SU-DHL-6 (cell line): ENCODE measurements around the gene CNTNAP1.

Source experiments
- H2AFZ ChIP-seq: fragments of 200-600 bp; sonication (generic); 2 replicates; pipeline ENCODE4 v1.6.1; 2014; ENCODE audit warnings: low read depth, mild to moderate bottlenecking, moderate library complexity, mixed read lengths, antibody characterized with exemption, low read length; ENCODE audit not compliant: severe bottlenecking
- H3F3A ChIP-seq: fragments of 200-600 bp; shearing (Covaris generic); 2 replicates; pipeline ENCODE4 v1.6.0; 2016; ENCODE audit warnings: antibody characterized with exemption, mild to moderate bottlenecking; ENCODE audit not compliant: insufficient read depth
- H3K27ac ChIP-seq: fragments of 200-600 bp; sonication (generic); 2 replicates; pipeline ENCODE4 v1.5.1; 2016; ENCODE audit warnings: low read depth, mild to moderate bottlenecking, low read length, moderate library complexity, mixed read lengths
- H3K27me3 ChIP-seq: fragments of 200-600 bp; sonication (generic), shearing (Covaris generic); 2 replicates; pipeline ENCODE4 v1.6.0; 2014; ENCODE audit warnings: mild to moderate bottlenecking, low read length
- H3K36me3 ChIP-seq: fragments of 200-600 bp; sonication (generic); 2 replicates; pipeline ENCODE4 v1.6.1; 2014; ENCODE audit warnings: mild to moderate bottlenecking, low read length, mixed read lengths
- H3K4me2 ChIP-seq: fragments of 300-600, 200-600 bp; shearing (Covaris generic), sonication (generic); 2 replicates; pipeline ENCODE4 v1.6.0; 2014; ENCODE audit warnings: low read length, low read depth, mild to moderate bottlenecking; ENCODE audit not compliant: poor library complexity, severe bottlenecking
- H3K4me3 ChIP-seq: fragments of 200-600 bp; sonication (generic); 2 replicates; pipeline ENCODE4 v1.5.1; 2014; ENCODE audit warnings: antibody characterized with exemption, low read length, mild to moderate bottlenecking, mixed read lengths; ENCODE audit not compliant: insufficient read depth, poor library complexity, severe bottlenecking
- H3K79me2 ChIP-seq: fragments of 200-600 bp; sonication (generic); 2 replicates; pipeline ENCODE4 v1.6.1; 2014; ENCODE audit warnings: mild to moderate bottlenecking, low read length, moderate library complexity; ENCODE audit not compliant: insufficient read depth
- H3K9ac ChIP-seq: fragments of 200-600 bp; sonication (generic); 2 replicates; pipeline ENCODE4 v1.7.0; 2014; ENCODE audit warnings: mild to moderate bottlenecking, low read length
- H3K9me2 ChIP-seq: fragments of 200-600 bp; sonication (generic); replicated peaks from 2 replicates; pipeline ENCODE4 v1.6.1; 2014; ENCODE audit warnings: low read length; ENCODE audit not compliant: insufficient read depth
- H3K9me3 ChIP-seq: fragments of 200-600 bp; sonication (generic); 2 replicates; pipeline ENCODE4 v1.6.1; 2014; ENCODE audit warnings: low read length, mixed read lengths; ENCODE audit not compliant: insufficient read depth
- H4K20me1 ChIP-seq: fragments of 200-600 bp; sonication (generic); 2 replicates; pipeline ENCODE4 v1.6.1; 2014; ENCODE audit warnings: low read depth, mild to moderate bottlenecking, antibody characterized with exemption, low read length, moderate library complexity, mixed read lengths
- EZH2phosphoT487 ChIP-seq: fragments of 200-600 bp; sonication (generic), shearing (Covaris generic); conservative IDR thresholded peaks from 2 replicates; pipeline ENCODE4 v1.6.1; 2018; ENCODE audit warnings: mild to moderate bottlenecking, antibody characterized with exemption, low read length, moderate library complexity, mixed read lengths
- TF ChIP-seq, protein P1 (sequence below): fragments of 200-600 bp; sonication (generic); IDR thresholded peaks from one replicate; pipeline ENCODE4 v1.5.1; 2017; ENCODE audit warnings: antibody characterized with exemption, mild to moderate bottlenecking, low read length, moderate library complexity; ENCODE audit not compliant: insufficient read depth, poor library complexity, severe bottlenecking

CNTNAP1 gene

GRCh38 chr17:42697108-42697811 is 14.9 kb downstream of the CNTNAP1 start:
- no peaks in the 10 kb centered on the region for H3K9me3 ChIP-seq
- no peak overlapping the region for H2AFZ ChIP-seq

GRCh38 chr17:42698736-42699414 is 16.5 kb downstream of the CNTNAP1 start:
- Histone ChIP-seq H3K79me2 (no peaks in the 10 kb centered on the region), H3K36me3 (no peaks in the 10 kb centered on the region)

More at GRCh38 chr17:42697108-42697811, 14.9 kb downstream of the CNTNAP1 start:
- Histone ChIP-seq H3K9me2 (no peaks in the 10 kb centered on the region), H3K36me3 (no peaks in the 10 kb centered on the region), H3K27me3 (no peaks in the 10 kb centered on the region), H4K20me1 (no peaks in the 10 kb centered on the region), H3K9ac (no peak overlapping the region), H3F3A (no peaks in the 10 kb centered on the region), H3K27ac (no peak overlapping the region), H3K4me3 (no peak overlapping the region), H3K79me2 (no peaks in the 10 kb centered on the region), H3K4me2 (no peak overlapping the region)
- TF ChIP-seq, protein P1, sequence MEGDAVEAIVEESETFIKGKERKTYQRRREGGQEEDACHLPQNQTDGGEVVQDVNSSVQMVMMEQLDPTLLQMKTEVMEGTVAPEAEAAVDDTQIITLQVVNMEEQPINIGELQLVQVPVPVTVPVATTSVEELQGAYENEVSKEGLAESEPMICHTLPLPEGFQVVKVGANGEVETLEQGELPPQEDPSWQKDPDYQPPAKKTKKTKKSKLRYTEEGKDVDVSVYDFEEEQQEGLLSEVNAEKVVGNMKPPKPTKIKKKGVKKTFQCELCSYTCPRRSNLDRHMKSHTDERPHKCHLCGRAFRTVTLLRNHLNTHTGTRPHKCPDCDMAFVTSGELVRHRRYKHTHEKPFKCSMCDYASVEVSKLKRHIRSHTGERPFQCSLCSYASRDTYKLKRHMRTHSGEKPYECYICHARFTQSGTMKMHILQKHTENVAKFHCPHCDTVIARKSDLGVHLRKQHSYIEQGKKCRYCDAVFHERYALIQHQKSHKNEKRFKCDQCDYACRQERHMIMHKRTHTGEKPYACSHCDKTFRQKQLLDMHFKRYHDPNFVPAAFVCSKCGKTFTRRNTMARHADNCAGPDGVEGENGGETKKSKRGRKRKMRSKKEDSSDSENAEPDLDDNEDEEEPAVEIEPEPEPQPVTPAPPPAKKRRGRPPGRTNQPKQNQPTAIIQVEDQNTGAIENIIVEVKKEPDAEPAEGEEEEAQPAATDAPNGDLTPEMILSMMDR = no peak
- TF ChIP-seq EZH2phosphoT487 = no peak

DNA sequence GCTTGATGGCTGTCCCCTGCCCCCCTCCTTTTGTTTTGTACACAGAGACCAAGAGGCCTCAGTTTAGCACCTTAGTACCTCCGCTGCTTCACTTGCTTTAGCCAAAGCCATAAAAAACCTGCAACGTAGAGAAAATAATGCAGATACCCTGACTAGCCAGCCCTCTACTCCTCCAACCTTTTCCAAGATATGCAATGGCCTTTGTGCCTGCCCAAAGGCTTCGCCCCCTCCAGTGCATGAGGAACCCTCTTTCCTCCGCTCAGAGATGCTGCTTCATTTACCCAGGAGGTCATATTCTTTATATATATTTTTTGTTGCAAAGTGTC is 17.0 kb downstream of the CNTNAP1 start:
- H3F3A ChIP-seq = no peaks in the 10 kb centered on the region
- no peak overlapping the region for H3K27ac ChIP-seq
- H3K4me2 ChIP-seq = no peak overlapping the region
- no peaks in the 10 kb centered on the region for H3K9me2 ChIP-seq
- H3K4me3 ChIP-seq = no peak overlapping the region
- H3K36me3 ChIP-seq = peaks cover under 1% of the 10 kb centered on the region; the same call in 1 of the 2 replicates
- H3K79me2 ChIP-seq = no peaks in the 10 kb centered on the region
- H4K20me1 ChIP-seq = no peaks in the 10 kb centered on the region
- no peaks in the 10 kb centered on the region for H3K9me3 ChIP-seq
- no peak overlapping the region for H3K9ac ChIP-seq
- H2AFZ ChIP-seq = no peak overlapping the region
- TF ChIP-seq EZH2phosphoT487 = no peak
- TF ChIP-seq, protein P1 = no peak
- H3K27me3 ChIP-seq = no peaks in the 10 kb centered on the region

More at GRCh38 chr17:42698736-42699414, 16.5 kb downstream of the CNTNAP1 start:
- Histone ChIP-seq H2AFZ (no peak overlapping the region), H3K4me3 (no peak overlapping the region), H3K27ac (no peak overlapping the region), H3F3A (no peaks in the 10 kb centered on the region), H3K9me2 (no peaks in the 10 kb centered on the region), H3K9ac (no peak overlapping the region), H3K9me3 (no peaks in the 10 kb centered on the region), H4K20me1 (no peaks in the 10 kb centered on the region), H3K27me3 (no peaks in the 10 kb centered on the region), H3K4me2 (no peak overlapping the region)
- TF ChIP-seq EZH2phosphoT487 = no peak
- TF ChIP-seq, protein P1 = no peak
